Upper lobe of right lung (tissue), 1 donor: Measurements from ENCODE around the gene FHL1. TPM values are rescaled to one million over a fixed set of nuclear protein-coding genes. Genes with fewer than 3 reads are reported as not detected.

Source experiments
- ATAC-seq: fragments of 200-7000 bp; cut with Tn5 transposase; one replicate; pipeline ENCODE4 v1.9.1; 2020; ENCODE audit warnings: mild to moderate bottlenecking, moderate library complexity
- DNase-seq: peaks from one replicate; pipeline ENCODE4 v3.0.0-alpha.2; 2020
- H3K27ac ChIP-seq: fragments of 200-600 bp; one replicate; pipeline ENCODE4 v1.8.0; 2022
- H3K27me3 ChIP-seq: fragments of 200-600 bp; one replicate; pipeline ENCODE4 v1.8.0; 2022; ENCODE audit warnings: mild to moderate bottlenecking
- H3K36me3 ChIP-seq: fragments of 200-600 bp; one replicate; pipeline ENCODE4 v1.8.0; 2022
- H3K4me1 ChIP-seq: fragments of 200-600 bp; one replicate; pipeline ENCODE4 v1.8.0; 2022
- H3K4me3 ChIP-seq: fragments of 200-600 bp; one replicate; pipeline ENCODE4 v1.8.0; 2022; ENCODE audit warnings: mild to moderate bottlenecking
- H3K9me3 ChIP-seq: fragments of 200-600 bp; one replicate; pipeline ENCODE4 v1.8.0; 2022
- CTCF ChIP-seq: fragments of 200-600 bp; IDR thresholded peaks from one replicate; pipeline ENCODE4 v1.8.0; 2022; ENCODE audit warnings: antibody characterized with exemption
- intact Hi-C: fragments of 100-400 bp; cut with DNase I; formaldehyde crosslinking; loops from one replicate; pipeline ENCODE4 v1.11.0; 2022
- total RNA-seq: library from RNA; stranded (reverse); fragmentation: NEBNext Ultra II Directional; extraction: Animal tissue kit (Norgen Biotek cat#: 25700); gene quantifications from one replicate; pipeline ENCODE4 v1.2.1, GENCODE V29; 2021
- donor health status: DM: no; HTN: yes; CAD: no; lungs with severe emphysema.

FHL1 gene
- total RNA-seq, 1 donor from 2014 or later: 328 TPM

- peak within 1 kb of the TSS; percentile 66 for H3K4me3 ChIP-seq
- peak; percentile 81 for DNase-seq
- no peaks in the 10 kb centered on the region for H3K27me3 ChIP-seq
- H3K27ac ChIP-seq: peak within 1 kb of the TSS; percentile 73
- TF ChIP-seq CTCF: no peak
- peak; percentile 98 for ATAC-seq
- no peaks in the 10 kb centered on the region for H3K36me3 ChIP-seq
- no peaks in the 10 kb centered on the region for H3K9me3 ChIP-seq
- intact Hi-C loops: no loop called here
- no peaks in the 10 kb centered on the region for H3K4me1 ChIP-seq
Measured at GRCh38 chrX:136251041-136251991, 104.0 kb downstream of the FHL1 start, which contains the start of gene MAP7D3. Gene MAP7D3, minus strand, starts transcription at chrX:136251400. Its CDS starts 42 bp downstream, at chrX:136251358.

GRCh38 chrX:136255541-136255940 is 108.2 kb downstream of the FHL1 start:
- Histone ChIP-seq H3K4me1 (no peaks in the 10 kb centered on the region), H3K9me3 (no peaks in the 10 kb centered on the region), H3K27ac (peak overlapping the region; percentile 47), H3K4me3 (no peak overlapping the region), H3K27me3 (no peaks in the 10 kb centered on the region), H3K36me3 (no peaks in the 10 kb centered on the region)
- intact Hi-C loops: no loop called here
- no peak for ATAC-seq
- no peak for TF ChIP-seq CTCF
- no peak for DNase-seq

GRCh38 chrX:136256026-136256425 is 108.7 kb downstream of the FHL1 start:
- H3K27me3 ChIP-seq: no peaks in the 10 kb centered on the region
- no peak for ATAC-seq
- peak overlapping the region; percentile 47 for H3K27ac ChIP-seq
- no peaks in the 10 kb centered on the region for H3K4me1 ChIP-seq
- H3K36me3 ChIP-seq: no peaks in the 10 kb centered on the region
- no peak for TF ChIP-seq CTCF
- H3K9me3 ChIP-seq: no peaks in the 10 kb centered on the region
- no peak for DNase-seq
- H3K4me3 ChIP-seq: no peak overlapping the region
- intact Hi-C loops: no loop called here

- intact Hi-C loops: no loop called here
- no peak for DNase-seq
- no peaks in the 10 kb centered on the region for H3K36me3 ChIP-seq
- H3K4me3 ChIP-seq: no peak overlapping the region
- TF ChIP-seq CTCF: no peak
- no peak for ATAC-seq
- no peaks in the 10 kb centered on the region for H3K4me1 ChIP-seq
- H3K27ac ChIP-seq: peak overlapping the region; percentile 11
- no peaks in the 10 kb centered on the region for H3K9me3 ChIP-seq
- no peaks in the 10 kb centered on the region for H3K27me3 ChIP-seq
Measured at GRCh38 chrX:136258951-136259350, 111.6 kb downstream of the FHL1 start.

- Histone ChIP-seq H3K27me3 (no peaks in the 10 kb centered on the region), H3K27ac (peak overlapping the region; percentile 11), H3K9me3 (no peaks in the 10 kb centered on the region), H3K4me3 (no peak overlapping the region), H3K36me3 (no peaks in the 10 kb centered on the region), H3K4me1 (no peaks in the 10 kb centered on the region)
- ATAC-seq (no peak), DNase-seq (no peak)
- no peak for TF ChIP-seq CTCF
- intact Hi-C loops: no loop called here
Measured at GRCh38 chrX:136259543-136259942, 112.2 kb downstream of the FHL1 start.
